Natural killer cell (primary cell): ENCODE data around the gene PTPRU. TPM values are rescaled to one million over a fixed set of nuclear protein-coding genes. Genes with fewer than 3 reads are reported as not detected.

Source experiments
- ATAC-seq, 3 donors: fragments of 150-1000 bp in 2 of 3; fragments of 200-7000 bp in 1 of 3; cut with Tn5 transposase; 1 replicate in 1 of 3; 2 replicates in 2 of 3; pipeline ENCODE4 v1.10.0; 2021; ENCODE audit warnings: mild to moderate bottlenecking in 2 of 3, moderate library complexity in 2 of 3
- DNase-seq, 2 donors: peaks; one replicate each; pipeline versions ENCODE4 v3.0.0 to v3.0.0-alpha.2; 2013 to 2021; ENCODE audit warnings: mixed read lengths in 1 of 2
- H3K27ac ChIP-seq: one replicate; pipeline ENCODE4 v1.5.1; 2013; ENCODE audit warnings: mild to moderate bottlenecking, low read length
- H3K27me3 ChIP-seq: one replicate; pipeline ENCODE4 v1.6.1; 2013; ENCODE audit warnings: low read length; ENCODE audit not compliant: control insufficient read depth, insufficient read depth
- H3K36me3 ChIP-seq: one replicate; pipeline ENCODE4 v1.6.1; 2013; ENCODE audit warnings: low read length; ENCODE audit not compliant: control insufficient read depth, insufficient read depth
- H3K4me1 ChIP-seq: one replicate; pipeline ENCODE4 v1.6.1; 2013; ENCODE audit warnings: low read length; ENCODE audit not compliant: control insufficient read depth, insufficient read depth
- H3K4me3 ChIP-seq: one replicate; pipeline ENCODE4 v1.5.1; 2013; ENCODE audit warnings: low read length
- H3K9me3 ChIP-seq: one replicate; pipeline ENCODE4 v1.6.1; 2013; ENCODE audit warnings: low read length; ENCODE audit not compliant: control insufficient read depth, insufficient read depth
- H3K27ac Mint-ChIP-seq, 2 donors: one replicate each; pipeline ENCODE4 v1.8.0; 2022; ENCODE audit warnings: mild to moderate bottlenecking in 2 of 2, mixed read lengths in 2 of 2, moderate library complexity in 1 of 2
- H3K27me3 Mint-ChIP-seq, 2 donors: one replicate each; pipeline ENCODE4 v1.8.0; 2022; ENCODE audit warnings: low read depth in 2 of 2, mixed read lengths in 2 of 2
- H3K36me3 Mint-ChIP-seq: one replicate; pipeline ENCODE4 v1.8.0; 2022; ENCODE audit warnings: mixed read lengths
- H3K4me1 Mint-ChIP-seq, 2 donors: one replicate each; pipeline ENCODE4 v1.8.0; 2022; ENCODE audit warnings: mixed read lengths in 2 of 2
- H3K4me3 Mint-ChIP-seq: one replicate; pipeline ENCODE4 v1.8.0; 2022; ENCODE audit warnings: mild to moderate bottlenecking, moderate library complexity, mixed read lengths
- H3K9me3 Mint-ChIP-seq, 2 donors: one replicate each; pipeline ENCODE4 v1.8.0; 2022; ENCODE audit warnings: mixed read lengths in 2 of 2
- WGBS: methylation state at CpG from one replicate; pipeline ENCODE4 v1.1.7; 2013; ENCODE audit warnings: missing lambda C conversion rate; ENCODE audit not compliant: insufficient coverage; 5-methylcytosine and 5-hydroxymethylcytosine counted together
- intact Hi-C: fragments of 100-400 bp; cut with micrococcal nuclease; formaldehyde crosslinking; loops from one replicate; pipeline ENCODE4 v1.14.2; 2022
- total RNA-seq, 4 donors: library from RNA; stranded (reverse); fragments of 120-200 nt in 1 of 4; gene quantifications; one replicate each; pipeline versions ENCODE4 v1.2.3 to v1.2.4, GENCODE V29; 2013 to 2022
- TF ChIP-seq, protein P1 (sequence below): fragments of 200-600 bp; IDR thresholded peaks from one replicate; pipeline ENCODE4 v1.8.0; 2022; ENCODE audit warnings: antibody characterized with exemption

Gene PTPRU
- total RNA-seq, 3 donors from 2014 or later (not counting 1 experiment from before 2014, with no cell fraction given) = 0.54 to 1.6 (median 0.79) TPM

DNA sequence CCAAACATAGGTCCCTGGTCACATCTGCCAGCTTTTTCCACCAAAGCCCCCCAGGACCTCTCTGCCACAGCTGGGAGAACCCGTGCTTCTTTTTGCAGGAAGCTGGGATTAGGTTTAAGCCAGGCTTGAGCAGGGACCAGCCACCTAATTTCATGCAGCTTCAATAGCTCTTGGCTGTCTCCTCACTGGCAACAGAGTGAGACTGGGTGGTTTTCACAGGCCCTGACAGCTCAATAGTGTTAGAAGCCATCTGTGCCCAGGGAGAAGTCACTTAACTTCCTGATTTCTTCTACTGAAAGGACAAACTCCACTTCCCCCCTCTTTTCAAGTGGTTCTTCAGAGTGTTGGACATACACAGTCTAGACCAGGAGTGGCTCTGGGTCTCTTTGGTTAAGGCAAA is 34.3 kb upstream of the PTPRU start:
- Histone ChIP-seq H3K4me1 (no peaks in the 10 kb centered on the region), H3K36me3 (peaks cover 19% of the 10 kb centered on the region), H3K27ac (no peak overlapping the region), H3K4me3 (no peak overlapping the region), H3K27me3 (no peaks in the 10 kb centered on the region), H3K9me3 (no peaks in the 10 kb centered on the region)
- Mint-ChIP-seq H3K4me1 (peaks cover 0 to 4% of the 10 kb centered on the region in 2 donors), H3K4me3 (no peak overlapping the region), H3K36me3 (no peaks in the 10 kb centered on the region), H3K9me3 (no peaks in the 10 kb centered on the region), H3K27me3 (no peaks in the 10 kb centered on the region), H3K27ac (no peak overlapping the region)
- 100% methylated on average over 1 of the region's 1 CpG for WGBS
- TF ChIP-seq, protein P1, sequence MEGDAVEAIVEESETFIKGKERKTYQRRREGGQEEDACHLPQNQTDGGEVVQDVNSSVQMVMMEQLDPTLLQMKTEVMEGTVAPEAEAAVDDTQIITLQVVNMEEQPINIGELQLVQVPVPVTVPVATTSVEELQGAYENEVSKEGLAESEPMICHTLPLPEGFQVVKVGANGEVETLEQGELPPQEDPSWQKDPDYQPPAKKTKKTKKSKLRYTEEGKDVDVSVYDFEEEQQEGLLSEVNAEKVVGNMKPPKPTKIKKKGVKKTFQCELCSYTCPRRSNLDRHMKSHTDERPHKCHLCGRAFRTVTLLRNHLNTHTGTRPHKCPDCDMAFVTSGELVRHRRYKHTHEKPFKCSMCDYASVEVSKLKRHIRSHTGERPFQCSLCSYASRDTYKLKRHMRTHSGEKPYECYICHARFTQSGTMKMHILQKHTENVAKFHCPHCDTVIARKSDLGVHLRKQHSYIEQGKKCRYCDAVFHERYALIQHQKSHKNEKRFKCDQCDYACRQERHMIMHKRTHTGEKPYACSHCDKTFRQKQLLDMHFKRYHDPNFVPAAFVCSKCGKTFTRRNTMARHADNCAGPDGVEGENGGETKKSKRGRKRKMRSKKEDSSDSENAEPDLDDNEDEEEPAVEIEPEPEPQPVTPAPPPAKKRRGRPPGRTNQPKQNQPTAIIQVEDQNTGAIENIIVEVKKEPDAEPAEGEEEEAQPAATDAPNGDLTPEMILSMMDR = no peak
- DNase-seq (no peak), ATAC-seq (no peak)
- intact Hi-C loops = loop anchor here (2.0 kb wide), 3 partner anchors 21 to 167 kb away; partner anchors contain the start of gene SRSF4

DNA sequence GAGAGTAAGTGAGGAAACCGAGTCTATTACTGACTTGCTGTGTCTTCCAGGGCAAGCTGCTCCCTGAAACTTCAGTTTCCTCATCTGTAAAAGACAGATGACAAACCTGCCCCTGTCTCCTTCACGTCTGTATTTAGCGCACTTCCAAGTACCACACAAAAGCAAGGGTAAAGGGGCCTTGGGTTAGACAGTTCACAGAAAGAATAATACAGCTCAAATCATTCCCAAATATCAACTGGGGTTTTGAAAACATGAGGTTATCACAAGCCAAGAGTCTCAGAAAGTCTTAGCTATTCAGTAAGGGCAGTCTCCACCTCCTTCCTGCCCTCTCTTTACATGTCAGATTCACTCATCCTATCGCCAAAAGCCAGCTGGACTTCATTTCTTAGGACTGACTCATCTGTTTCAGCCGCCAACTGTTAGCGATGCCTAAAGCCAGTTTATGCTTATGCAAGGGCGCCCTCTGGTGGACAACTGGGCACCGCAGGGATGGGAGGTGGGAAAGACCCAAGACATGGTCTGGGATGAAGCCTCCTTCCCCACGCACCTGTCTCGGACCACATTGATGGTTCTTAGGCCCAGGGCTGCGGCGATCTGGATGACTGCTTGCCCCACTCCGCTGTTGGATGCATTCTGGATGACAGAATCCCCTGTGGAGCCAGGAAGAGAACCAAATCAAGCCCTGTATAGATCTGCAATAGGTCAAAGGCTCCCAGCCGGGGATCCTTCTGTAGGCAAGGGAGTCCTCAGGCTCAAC is 33.6 kb upstream of the PTPRU start:
- DNase-seq (peak; percentile 86 to 92), ATAC-seq (peak; percentile 92 to 98 (median 96))
- H3K4me1 Mint-ChIP-seq = peaks cover 0 to 4% of the 10 kb centered on the region in 2 donors
- intact Hi-C loops = loop anchor here (1.0 to 2.0 kb wide), 5 partner anchors 22 to 417 kb away; partner anchors contain the start of gene SRSF4
- Histone ChIP-seq H3K27ac (no peak overlapping the region), H3K9me3 (no peaks in the 10 kb centered on the region), H3K27me3 (no peaks in the 10 kb centered on the region), H3K4me1 (no peaks in the 10 kb centered on the region), H3K4me3 (no peak overlapping the region), H3K36me3 (peaks cover 19% of the 10 kb centered on the region)
- H3K27ac Mint-ChIP-seq = peak overlapping the region in 1 of 2 donors; percentile 31
- H3K4me3 Mint-ChIP-seq = no peak overlapping the region
- H3K9me3 Mint-ChIP-seq = no peaks in the 10 kb centered on the region
- TF ChIP-seq, protein P1 = peak; percentile 97
- no peaks in the 10 kb centered on the region for H3K36me3 Mint-ChIP-seq
- WGBS = 42% methylated on average over 14 of the region's 14 CpGs
- H3K27me3 Mint-ChIP-seq = no peaks in the 10 kb centered on the region

DNA sequence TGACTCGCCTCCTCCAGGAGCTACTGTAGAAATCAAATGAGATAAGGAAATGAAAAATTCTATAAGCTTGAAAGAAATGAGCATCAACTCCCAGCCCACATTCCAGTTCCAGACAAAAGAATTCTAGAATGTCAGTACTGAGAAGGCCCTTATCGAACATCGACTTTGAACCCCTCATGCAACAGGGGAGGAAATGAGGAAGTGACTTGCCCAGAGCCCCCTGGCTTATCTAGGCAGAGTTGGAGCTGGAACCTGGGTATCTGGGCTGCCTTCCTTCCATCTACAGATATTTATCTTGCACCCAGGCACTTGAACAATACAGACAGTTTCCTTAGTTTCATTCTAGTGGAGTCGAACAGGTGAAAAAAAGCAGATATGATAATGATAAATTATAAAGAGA is 27.9 kb upstream of the PTPRU start:
- no peak overlapping the region for H3K27ac ChIP-seq
- no peaks in the 10 kb centered on the region for H3K4me1 ChIP-seq
- Mint-ChIP-seq H3K9me3 (no peaks in the 10 kb centered on the region), H3K4me3 (no peak overlapping the region), H3K27me3 (no peaks in the 10 kb centered on the region), H3K4me1 (no peaks in the 10 kb centered on the region), H3K27ac (no peak overlapping the region), H3K36me3 (peaks cover 7% of the 10 kb centered on the region)
- H3K9me3 ChIP-seq = no peaks in the 10 kb centered on the region
- no peaks in the 10 kb centered on the region for H3K27me3 ChIP-seq
- peaks cover 15% of the 10 kb centered on the region for H3K36me3 ChIP-seq
- intact Hi-C loops = no loop called here
- WGBS = 51% methylated on average over 4 of the region's 4 CpGs
- H3K4me3 ChIP-seq = no peak overlapping the region
- no peak for DNase-seq
- no peak for ATAC-seq
- TF ChIP-seq, protein P1 = no peak
